ENCODE results near the gene EMC8. TPM values are rescaled to one million over a fixed set of nuclear protein-coding genes. Genes with fewer than 3 reads are reported as not detected.
A peak's percentile ranks its signal among the peaks of the same experiment; 100 is the strongest.
"Not testable (repeated sequence)": the region's sequence is repeated elsewhere in the genome, so short reads cannot be mapped to it uniquely, and the experiment has no call there.

Gene EMC8
- total RNA-seq, 2 donors from 2014 or later, result 32.5 to 40.1 TPM

DNA sequence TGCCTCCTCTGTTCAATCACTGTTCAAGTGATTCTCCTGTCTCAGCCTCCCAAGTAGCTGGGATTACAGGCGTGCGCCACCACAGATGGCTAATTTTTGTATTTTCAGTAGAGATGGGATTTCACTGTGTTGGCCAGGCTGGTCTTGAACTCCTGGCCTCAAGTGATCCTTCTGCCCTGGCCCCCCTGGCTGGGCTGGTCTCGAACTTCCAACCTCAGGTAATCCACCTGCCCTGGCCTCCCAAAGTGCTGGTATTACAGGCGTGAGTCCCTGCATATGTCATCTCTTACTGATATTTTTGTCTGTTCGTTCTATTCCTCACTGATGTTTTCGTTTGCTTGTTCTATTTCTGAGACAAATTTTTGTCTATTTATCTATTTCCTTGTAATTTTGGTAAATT is 17.9 kb upstream of the EMC8 start:
- not testable (repeated sequence) for H3K4me1 Mint-ChIP-seq; H3K4me3 Mint-ChIP-seq; H3K36me3 Mint-ChIP-seq (ENCODE audit: low read depth); DNase-seq; ATAC-seq; H3K9me3 ChIP-seq (ENCODE audit: control insufficient read depth, low read length, poor library complexity, severe bottlenecking); H3K27ac Mint-ChIP-seq
- H3K27me3 Mint-ChIP-seq, result peaks cover 19% of the 10 kb centered on the region

DNA sequence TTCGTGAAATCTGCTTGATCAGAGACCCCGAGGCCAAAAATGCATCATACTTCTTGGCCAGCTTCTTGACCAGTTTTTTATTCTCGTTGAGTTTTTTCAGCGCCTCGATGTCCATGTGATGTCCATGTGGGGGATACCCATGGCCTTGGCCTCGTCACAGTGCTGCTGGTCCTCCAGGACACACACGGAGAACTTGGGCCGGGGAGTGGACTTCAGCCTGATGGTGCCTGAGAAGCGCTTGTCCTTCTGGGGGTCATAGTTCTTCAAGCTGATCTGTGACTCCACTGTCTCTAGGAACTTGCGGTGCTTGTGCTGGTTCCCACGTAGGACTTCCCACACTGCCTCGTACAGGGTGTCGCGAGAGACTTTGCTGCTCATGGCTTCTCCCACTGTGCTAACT is 16.8 kb upstream of the EMC8 start:
- no peaks in the 10 kb centered on the region for H3K9me3 ChIP-seq (ENCODE audit: control insufficient read depth, low read length, poor library complexity, severe bottlenecking)
- DNase-seq (no peak), ATAC-seq (no peak)
- Mint-ChIP-seq H3K27me3 (peaks cover 28% of the 10 kb centered on the region), H3K27ac (no peak overlapping the region), H3K4me1 (peaks cover 3% of the 10 kb centered on the region), H3K4me3 (no peak overlapping the region), H3K36me3 (ENCODE audit: low read depth) (no peaks in the 10 kb centered on the region)

DNA sequence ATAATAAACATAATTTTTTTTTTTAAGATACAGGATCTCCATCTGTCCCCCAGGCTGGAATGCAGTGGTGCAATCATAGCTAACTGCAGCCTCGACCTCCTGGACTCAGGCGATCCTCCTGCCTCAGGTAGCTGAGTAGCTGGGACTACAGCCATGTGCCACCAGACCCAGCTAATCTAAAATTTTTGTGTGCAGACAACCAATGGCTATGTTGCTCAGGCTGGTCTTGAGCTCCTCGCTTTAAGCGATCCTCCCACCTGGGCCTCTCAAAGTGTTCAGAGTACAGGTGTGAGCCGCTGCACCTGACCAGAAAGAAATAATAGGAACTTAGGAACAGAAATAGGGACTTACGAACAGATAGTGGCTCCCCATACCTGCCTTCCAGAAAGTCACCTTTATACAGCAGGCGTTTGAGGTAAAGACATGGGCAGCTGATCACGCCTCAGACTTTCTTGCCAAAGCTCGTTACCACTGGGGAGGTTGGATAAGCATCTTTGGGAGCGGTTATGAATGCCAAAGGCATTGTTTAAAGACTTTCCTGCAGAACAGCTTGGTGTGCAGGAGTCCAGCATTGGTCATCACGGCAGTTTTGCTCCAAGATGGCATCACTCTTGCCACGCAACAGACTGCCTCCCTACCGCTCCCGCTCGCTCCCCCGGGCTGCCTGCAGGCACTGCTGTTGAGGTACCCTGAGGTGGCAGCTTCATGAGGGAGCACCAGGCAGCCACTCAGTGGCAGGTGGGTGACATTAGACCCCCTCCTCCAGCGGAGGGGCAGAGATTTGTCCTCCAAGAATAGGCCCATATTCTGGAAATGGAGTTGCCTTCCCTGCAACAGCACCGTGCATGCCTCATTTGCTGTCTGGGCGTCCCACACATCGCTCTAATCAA is 13.7 kb upstream of the EMC8 start:
- no peak overlapping the region for H3K4me3 Mint-ChIP-seq
- peaks cover 28% of the 10 kb centered on the region for H3K27me3 Mint-ChIP-seq
- no peaks in the 10 kb centered on the region for H3K36me3 Mint-ChIP-seq (ENCODE audit: low read depth)
- no peak for ATAC-seq
- no peaks in the 10 kb centered on the region for H3K9me3 ChIP-seq (ENCODE audit: control insufficient read depth, low read length, poor library complexity, severe bottlenecking)
- no peaks in the 10 kb centered on the region for H3K4me1 Mint-ChIP-seq
- no peak overlapping the region for H3K27ac Mint-ChIP-seq
- DNase-seq, result no peak

DNA sequence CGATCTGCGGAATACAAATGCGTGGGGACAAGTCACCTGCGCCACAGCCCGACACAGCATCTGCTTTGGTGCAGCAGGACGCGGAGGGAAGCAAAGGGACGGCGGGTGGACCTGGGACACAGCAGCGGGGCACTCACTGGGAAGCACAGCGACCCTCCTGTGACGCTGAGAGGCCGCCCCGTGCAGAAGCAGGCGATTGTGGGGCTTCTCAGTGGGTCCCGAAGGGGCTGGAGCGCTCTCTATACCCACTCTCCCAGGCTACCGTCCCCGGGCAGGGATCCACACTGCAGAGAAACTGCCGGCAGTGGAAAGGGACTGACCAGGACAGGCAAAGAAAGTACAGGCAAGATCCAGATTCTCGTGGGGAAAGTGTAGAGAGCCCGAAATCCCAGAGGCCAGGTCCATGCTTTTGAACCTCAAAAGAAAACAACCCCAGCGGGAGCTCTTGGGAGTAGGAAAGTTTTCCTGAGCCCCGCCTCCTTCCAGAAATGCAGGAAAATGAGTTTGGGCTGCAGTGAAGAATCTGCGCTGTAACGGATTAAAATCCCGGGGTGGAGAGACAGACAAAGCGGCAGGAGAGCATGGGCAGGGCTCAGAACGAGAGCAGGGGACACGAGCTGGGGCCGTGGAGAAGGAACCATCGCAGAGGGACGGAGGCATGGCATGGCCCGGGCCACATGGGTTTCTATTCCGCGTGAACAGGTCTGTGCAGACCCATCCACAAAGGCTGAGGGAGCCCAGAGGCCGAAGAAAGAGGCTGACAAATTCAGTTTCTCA is 12.9 kb upstream of the EMC8 start:
- no peaks in the 10 kb centered on the region for H3K36me3 Mint-ChIP-seq (ENCODE audit: low read depth)
- no peaks in the 10 kb centered on the region for H3K9me3 ChIP-seq (ENCODE audit: control insufficient read depth, low read length, poor library complexity, severe bottlenecking)
- no peaks in the 10 kb centered on the region for H3K4me1 Mint-ChIP-seq
- DNase-seq (no peak), ATAC-seq (no peak)
- peaks cover 28% of the 10 kb centered on the region for H3K27me3 Mint-ChIP-seq
- H3K4me3 Mint-ChIP-seq, result no peak overlapping the region
- no peak overlapping the region for H3K27ac Mint-ChIP-seq

DNA sequence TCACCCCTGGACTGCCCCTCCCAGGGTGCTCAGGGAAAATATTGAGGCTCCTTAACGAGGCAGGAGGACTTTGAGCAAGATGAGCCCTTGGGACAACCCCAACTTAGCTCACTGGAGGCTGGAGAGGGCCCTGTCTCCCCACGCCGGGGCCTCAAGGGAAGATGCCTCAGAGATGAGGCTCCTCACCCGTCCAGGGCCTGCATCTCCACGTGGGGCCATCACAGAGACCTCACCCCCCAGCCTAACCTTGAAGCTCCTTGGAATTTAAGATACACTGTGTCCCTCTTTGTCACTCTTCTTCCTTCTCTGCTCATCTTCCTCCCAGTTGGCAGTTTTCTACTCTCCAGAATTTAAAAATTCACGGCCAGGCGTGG is 11.4 kb upstream of the EMC8 start:
- no peak for ATAC-seq
- Mint-ChIP-seq H3K27ac (peak overlapping the region; percentile 9), H3K4me3 (no peak overlapping the region)

DNA sequence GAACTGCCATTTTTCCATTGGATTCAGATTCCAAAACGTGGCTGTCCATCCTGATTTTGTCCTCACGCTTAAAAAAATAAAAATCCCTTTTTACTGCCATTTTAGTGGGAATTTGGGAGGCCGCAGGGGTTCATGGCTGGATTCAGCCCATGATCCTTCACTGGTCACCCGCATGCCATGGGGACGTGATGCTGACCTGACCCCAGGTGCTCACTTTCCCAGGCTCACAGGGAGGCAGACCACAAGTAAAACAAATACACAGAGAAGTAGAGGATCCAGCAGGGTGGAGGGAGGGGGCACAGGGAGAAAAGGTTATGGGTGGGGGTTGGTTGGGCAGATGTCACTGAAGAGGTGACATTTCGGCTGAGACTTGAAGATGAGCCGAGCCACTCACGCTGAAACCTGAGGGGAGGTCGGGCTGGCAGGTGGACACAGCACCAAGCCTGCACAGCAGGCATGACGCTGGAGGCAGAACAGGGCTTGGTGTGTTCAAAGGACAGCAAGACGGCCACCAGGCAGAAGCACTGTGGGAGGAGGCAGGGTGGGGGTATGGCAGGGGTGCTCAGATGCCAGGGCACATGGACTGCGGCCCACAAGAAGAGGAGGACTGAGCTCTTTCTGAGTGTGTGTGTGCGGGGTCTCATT is 10.9 kb upstream of the EMC8 start:
- Mint-ChIP-seq H3K27me3 (peaks cover 22% of the 10 kb centered on the region), H3K36me3 (ENCODE audit: low read depth) (peaks cover 7% of the 10 kb centered on the region), H3K4me3 (no peak overlapping the region), H3K27ac (no peak overlapping the region), H3K4me1 (no peaks in the 10 kb centered on the region)
- no peaks in the 10 kb centered on the region for H3K9me3 ChIP-seq (ENCODE audit: control insufficient read depth, low read length, poor library complexity, severe bottlenecking)
- no peak for ATAC-seq
- no peak for DNase-seq

More for the DNA sequence above, 11.4 kb upstream of the EMC8 start:
- no peak for DNase-seq
- no peaks in the 10 kb centered on the region for H3K9me3 ChIP-seq (ENCODE audit: control insufficient read depth, low read length, poor library complexity, severe bottlenecking)
- Mint-ChIP-seq H3K36me3 (ENCODE audit: low read depth) (peaks cover 3% of the 10 kb centered on the region), H3K4me1 (no peaks in the 10 kb centered on the region), H3K27me3 (peaks cover 23% of the 10 kb centered on the region)

DNA sequence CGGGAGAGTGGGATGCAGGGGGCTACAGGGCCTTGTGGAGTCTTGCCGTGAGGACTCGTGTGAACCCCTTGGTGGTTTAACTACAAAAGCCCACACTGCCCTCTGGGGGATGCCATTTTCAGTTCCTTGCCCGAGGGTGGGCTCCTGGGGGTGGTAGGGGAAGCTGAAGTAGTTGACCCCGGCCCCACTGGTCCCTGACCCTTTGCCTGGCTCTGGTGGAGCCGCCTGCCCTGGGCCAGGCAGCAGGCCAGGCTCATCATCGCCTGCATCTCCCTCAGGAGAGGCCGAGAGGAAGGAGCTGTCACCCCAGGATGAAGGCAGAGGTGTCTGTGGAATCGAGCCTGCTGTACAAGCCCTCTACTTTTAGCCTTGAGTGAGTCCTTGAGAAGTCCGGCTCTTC is 10.3 kb upstream of the EMC8 start:
- H3K4me3 Mint-ChIP-seq, result no peak overlapping the region
- ATAC-seq (no peak), DNase-seq (no peak)
- no peaks in the 10 kb centered on the region for H3K4me1 Mint-ChIP-seq
- no peak overlapping the region for H3K27ac Mint-ChIP-seq
- peaks cover 10% of the 10 kb centered on the region for H3K36me3 Mint-ChIP-seq (ENCODE audit: low read depth)
- H3K27me3 Mint-ChIP-seq, result peaks cover 16% of the 10 kb centered on the region
- H3K9me3 ChIP-seq (ENCODE audit: control insufficient read depth, low read length, poor library complexity, severe bottlenecking), result no peaks in the 10 kb centered on the region

DNA sequence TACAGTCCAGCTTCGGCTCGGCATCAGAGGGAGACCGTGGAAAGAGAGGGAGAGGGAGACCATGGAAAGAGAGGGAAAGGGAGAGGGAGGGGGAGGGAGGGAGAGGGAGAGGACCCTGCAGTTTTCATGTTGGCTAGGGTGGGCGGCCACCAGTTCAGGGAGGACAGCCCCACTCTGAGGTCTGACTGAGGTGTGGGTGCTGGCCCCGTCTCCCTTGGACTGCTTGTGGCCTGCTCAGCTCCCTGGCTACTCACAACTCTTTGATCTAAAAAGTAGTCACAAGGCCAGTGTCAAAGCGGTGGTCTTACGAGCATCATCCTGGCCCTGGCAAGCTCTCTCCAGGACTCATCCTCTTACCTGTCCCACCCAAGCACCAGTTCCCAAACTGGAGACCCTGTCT is 9.6 kb upstream of the EMC8 start:
- H3K4me1 Mint-ChIP-seq, result peaks cover under 1% of the 10 kb centered on the region
- no peaks in the 10 kb centered on the region for H3K9me3 ChIP-seq (ENCODE audit: control insufficient read depth, low read length, poor library complexity, severe bottlenecking)
- H3K36me3 Mint-ChIP-seq (ENCODE audit: low read depth), result peaks cover 11% of the 10 kb centered on the region
- H3K4me3 Mint-ChIP-seq, result no peak overlapping the region
- no peak overlapping the region for H3K27ac Mint-ChIP-seq
- no peak for ATAC-seq
- H3K27me3 Mint-ChIP-seq, result peaks cover 11% of the 10 kb centered on the region
- no peak for DNase-seq

DNA sequence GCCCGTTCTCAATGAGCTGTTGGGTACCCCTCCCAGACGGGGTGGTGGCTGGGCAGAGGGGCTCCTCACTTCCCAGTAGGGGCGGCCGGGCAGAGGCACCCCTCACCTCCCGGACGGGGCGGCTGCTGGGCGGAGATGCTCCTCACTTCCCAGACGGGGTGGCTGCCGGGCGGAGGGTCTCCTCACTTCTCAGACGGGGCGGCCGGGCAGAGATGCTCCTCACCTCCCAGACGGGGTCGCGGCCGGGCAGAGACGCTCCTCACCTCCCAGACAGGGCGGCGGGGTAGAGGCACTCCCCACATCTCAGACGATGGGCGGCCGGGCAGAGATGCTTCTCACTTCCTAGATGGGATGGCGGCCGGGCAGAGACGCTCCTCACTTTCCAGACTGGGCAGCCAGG is 8.8 kb upstream of the EMC8 start:
- H3K9me3 ChIP-seq (ENCODE audit: control insufficient read depth, low read length, poor library complexity, severe bottlenecking); H3K4me1 Mint-ChIP-seq; H3K4me3 Mint-ChIP-seq; ATAC-seq; DNase-seq; H3K27ac Mint-ChIP-seq: not testable (repeated sequence)
- Mint-ChIP-seq H3K27me3 (peaks cover 11% of the 10 kb centered on the region), H3K36me3 (ENCODE audit: low read depth) (peaks cover 16% of the 10 kb centered on the region)

DNA sequence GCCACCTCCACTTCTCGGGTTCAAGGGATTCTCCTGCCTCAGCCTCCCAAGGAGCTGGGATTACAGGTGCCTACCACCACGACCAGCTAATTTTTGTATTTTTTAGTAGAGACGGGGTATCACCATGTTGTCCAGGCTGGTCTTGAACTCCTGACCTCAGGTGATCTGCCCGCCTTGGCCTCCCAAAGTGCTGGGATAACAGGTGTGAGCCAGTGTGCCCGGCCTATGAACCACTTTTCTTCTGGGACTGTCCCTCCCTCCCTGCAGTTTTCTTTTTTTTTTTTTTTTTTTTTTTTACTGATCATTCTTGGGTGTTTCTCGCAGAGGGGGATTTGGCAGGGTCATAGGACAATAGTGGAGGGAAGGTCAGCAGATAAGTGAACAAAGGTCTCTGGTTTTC is 8.0 kb upstream of the EMC8 start:
- Mint-ChIP-seq H3K27me3 (peaks cover 10% of the 10 kb centered on the region), H3K36me3 (ENCODE audit: low read depth) (peaks cover 16% of the 10 kb centered on the region)
- not testable (repeated sequence) for H3K9me3 ChIP-seq (ENCODE audit: control insufficient read depth, low read length, poor library complexity, severe bottlenecking); H3K4me3 Mint-ChIP-seq; ATAC-seq; DNase-seq; H3K4me1 Mint-ChIP-seq; H3K27ac Mint-ChIP-seq

DNA sequence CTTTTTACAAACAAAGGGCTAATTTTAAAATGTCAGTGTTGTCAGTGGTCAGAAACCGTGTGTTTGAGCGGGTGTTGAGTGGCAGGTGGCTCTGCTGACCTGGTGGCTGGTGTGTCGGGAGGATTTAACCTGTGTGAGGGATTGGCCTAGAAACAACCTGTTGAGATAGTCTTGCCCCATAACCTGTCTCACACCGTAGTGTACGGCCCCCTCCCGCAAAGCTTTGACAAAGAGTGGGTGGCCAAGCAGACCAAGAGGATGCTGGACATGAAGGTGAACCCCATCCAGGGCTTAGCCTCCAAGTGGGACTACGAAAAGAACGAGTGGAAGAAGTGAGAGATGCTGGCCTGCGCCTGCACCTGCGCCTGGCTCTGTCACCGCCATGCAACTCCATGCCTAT is 7.2 kb upstream of the EMC8 start:
- no peak overlapping the region for H3K27ac Mint-ChIP-seq
- no peak for ATAC-seq
- peaks cover 23% of the 10 kb centered on the region for H3K36me3 Mint-ChIP-seq (ENCODE audit: low read depth)
- DNase-seq, result no peak
- peaks cover 2% of the 10 kb centered on the region for H3K27me3 Mint-ChIP-seq
- H3K9me3 ChIP-seq (ENCODE audit: control insufficient read depth, low read length, poor library complexity, severe bottlenecking), result no peaks in the 10 kb centered on the region
- no peak overlapping the region for H3K4me3 Mint-ChIP-seq
- H3K4me1 Mint-ChIP-seq, result peaks cover 14% of the 10 kb centered on the region

DNA sequence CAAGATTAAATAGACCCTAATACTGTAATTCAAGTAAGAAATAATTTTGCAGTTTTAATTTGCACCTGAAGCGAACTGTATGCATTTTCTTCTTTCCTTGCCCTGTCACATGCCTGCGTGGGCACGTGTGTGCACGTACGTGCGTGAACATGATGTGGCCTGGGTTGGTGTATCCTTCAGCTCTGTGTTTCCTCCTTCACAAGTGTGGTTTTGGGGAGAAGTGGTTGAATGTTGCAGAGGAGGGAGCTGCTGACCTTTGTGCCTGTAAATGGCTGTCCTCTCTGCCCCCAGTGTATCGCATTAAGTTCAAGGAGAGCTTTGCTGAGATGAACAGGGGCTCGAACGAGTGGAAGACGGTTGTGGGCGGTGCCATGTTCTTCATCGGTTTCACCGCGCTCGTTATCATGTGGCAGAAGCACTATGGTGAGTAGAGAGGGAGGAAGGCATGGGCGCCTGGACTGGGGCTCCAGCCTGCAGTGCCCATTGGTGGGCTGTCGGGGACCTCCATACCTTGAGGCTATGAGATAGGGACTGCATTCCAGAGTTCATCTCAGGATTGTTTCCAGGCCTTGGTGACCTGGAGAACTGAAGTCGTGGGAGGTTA is 6.2 kb upstream of the EMC8 start:
- Mint-ChIP-seq H3K4me3 (no peak overlapping the region), H3K27ac (no peak overlapping the region), H3K36me3 (ENCODE audit: low read depth) (peaks cover 23% of the 10 kb centered on the region), H3K4me1 (peaks cover 19% of the 10 kb centered on the region), H3K27me3 (no peaks in the 10 kb centered on the region)
- no peak for DNase-seq
- H3K9me3 ChIP-seq (ENCODE audit: control insufficient read depth, low read length, poor library complexity, severe bottlenecking), result no peaks in the 10 kb centered on the region
- no peak for ATAC-seq

DNA sequence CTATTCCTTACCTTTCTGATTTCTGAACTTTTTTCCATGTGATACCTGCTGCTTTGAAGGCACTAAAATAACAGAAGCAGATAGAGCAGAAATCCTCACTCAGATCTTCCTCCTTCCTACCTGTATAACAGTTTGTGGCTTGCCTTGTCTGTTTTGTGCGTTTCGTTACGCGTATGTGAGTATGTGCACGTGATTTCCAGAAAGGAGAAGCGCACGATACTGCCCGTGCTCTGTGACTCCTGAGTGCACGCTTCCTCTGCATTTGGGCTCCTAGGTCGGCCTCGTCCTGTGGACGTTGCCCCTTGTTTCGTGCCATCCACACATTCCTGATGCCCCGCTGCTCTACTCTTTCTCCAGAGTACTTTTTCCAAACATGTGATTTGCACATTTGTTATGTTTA is 4.2 kb upstream of the EMC8 start:
- H3K9me3 ChIP-seq (ENCODE audit: control insufficient read depth, low read length, poor library complexity, severe bottlenecking), result no peaks in the 10 kb centered on the region
- H3K36me3 Mint-ChIP-seq (ENCODE audit: low read depth), result peaks cover 23% of the 10 kb centered on the region
- ATAC-seq (no peak), DNase-seq (no peak)
- H3K4me3 Mint-ChIP-seq, result no peak overlapping the region
- no peak overlapping the region for H3K27ac Mint-ChIP-seq
- H3K4me1 Mint-ChIP-seq, result peaks cover 25% of the 10 kb centered on the region
- H3K27me3 Mint-ChIP-seq, result no peaks in the 10 kb centered on the region

Measured in T-helper 17 cell (primary cell).